Hypothalamus (tissue), 51 donors: ENCODE results near the gene PIP4P1.
"Not testable (repeated sequence)": the region's sequence is repeated elsewhere in the genome, so short reads cannot be mapped to it uniquely, and the experiment has no call there.

ENCODE experiments used
- DNase-seq, 51 donors: peaks; one replicate each; lab custom pipeline; 2025; lab: John Stamatoyannopoulos, UW

Gene PIP4P1

DNA sequence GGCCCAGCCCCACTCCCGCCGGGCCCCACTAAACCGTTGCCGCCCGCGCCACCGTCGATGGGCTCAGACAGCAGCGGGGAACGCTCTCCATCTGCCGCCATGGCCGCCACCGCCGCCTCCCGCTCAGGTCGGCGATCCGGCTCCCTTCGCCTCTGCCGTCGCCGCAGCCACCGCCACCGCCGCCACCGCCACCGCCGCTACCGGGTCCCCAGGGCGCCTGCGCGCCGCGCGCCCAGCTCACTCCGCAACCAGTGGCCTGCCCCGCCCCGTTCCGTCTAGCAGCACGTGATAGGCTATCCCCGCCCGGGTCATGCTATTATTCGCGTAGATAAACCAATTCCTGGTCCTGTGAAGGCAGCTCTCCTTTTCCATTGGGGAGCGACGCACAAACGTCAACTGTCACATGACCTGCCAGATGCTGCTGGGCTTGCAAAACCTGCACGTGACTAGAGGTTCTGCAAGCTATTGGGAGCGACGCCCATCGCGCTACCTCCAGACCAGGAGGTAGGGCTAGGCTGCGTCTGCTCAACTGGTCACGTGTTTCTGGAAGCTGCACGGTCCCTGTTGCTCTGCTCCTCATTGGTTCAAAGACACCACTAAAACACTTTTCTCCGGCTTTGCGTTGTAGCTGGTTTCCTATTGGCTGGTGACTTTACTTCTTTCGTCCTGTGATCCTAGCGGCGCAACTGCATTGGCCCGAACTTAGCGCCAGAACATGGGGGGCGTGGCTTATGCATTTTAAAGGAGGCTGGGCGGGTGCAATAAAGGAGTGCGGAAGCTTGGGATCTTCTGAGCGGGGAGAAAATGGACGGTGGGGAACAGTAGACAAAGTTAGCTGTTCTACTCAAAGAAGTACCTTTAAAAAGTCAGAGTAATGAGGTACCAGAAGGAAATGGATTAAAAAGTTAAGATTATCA is at the start of gene PIP4P1:
PIP4P1 (minus strand) TSS at position 210 of the 917 bp plus-strand sequence; CDS start at position 101, 109 bp downstream.
- peak; percentile 89 to 100 (median 99) for DNase-seq

DNA sequence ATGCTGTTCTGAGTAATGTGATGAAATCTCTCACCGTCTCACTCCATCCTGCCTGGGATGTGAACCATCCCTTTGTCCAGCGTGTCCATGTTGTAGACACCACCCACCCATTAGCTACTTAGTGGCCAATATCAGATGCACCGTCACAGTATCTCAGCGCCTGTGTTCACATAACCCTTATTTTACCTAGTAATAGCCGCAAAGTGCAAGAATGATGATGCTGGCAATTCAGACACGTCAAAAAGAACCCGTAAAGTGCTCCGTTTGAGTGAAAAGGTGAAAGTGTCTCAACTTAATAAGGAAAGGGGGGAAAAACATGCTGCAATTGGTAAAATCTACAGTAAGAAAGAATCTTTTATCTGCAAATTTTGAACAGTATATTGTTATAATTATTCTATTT is 47.1 kb upstream of the PIP4P1 start:
- DNase-seq = no peak

DNA sequence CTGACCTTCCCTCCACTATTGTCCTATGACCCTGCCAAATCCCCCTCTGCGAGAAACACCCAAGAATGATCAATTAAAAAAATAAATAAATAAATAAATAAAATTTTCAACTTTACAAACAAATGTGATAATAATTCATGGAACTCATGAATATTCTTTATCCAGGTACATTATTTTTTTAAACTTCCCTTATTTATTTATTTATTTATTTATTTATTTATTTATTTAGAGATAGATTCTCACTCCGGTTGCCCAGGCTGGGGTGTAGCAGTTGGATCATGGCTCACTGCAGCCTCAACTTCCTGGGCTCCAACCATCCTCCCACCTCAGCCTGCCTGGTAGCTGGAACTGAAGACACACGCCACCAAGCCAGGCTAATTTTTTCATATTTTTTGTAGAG is 46.3 kb upstream of the PIP4P1 start:
- not testable (repeated sequence) for DNase-seq

DNA sequence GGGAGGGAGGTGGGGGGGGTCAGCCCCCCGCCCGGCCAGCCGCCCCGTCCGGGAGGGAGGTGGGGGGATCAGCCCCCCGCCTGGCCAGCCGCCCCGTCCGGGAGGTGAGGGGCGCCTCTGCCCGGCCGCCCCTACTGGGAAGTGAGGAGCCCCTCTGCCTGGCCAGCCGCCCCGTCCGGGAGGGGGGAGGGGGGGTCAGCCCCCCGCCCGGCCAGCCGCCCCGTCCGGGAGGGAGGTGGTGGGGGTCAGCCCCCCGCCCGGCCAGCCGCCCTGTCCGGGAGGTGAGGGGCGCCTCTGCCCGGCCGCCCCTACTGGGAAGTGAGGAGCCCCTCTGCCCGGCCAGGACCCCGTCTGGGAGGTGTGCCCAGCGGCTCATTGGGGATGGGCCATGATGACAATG is 45.5 kb upstream of the PIP4P1 start:
- not testable (repeated sequence) for DNase-seq

DNA sequence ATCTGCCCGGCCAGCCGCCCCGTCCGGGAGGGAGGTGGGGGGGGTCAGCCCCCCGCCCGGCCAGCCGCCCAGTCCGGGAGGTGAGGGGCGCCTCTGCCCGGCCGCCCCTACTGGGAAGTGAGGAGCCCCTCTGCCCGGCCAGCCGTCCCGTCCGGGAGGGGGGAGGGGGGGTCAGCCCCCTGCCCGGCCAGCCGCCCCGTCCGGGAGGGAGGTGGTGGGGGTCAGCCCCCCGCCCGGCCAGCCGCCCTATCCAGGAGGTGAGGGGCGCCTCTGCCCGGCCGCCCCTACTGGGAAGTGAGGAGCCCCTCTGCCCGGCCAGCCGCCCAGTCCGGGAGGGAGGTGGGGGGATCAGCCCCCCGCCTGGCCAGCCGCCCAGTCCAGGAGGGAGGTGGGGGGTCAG is 45.0 kb upstream of the PIP4P1 start:
- not testable (repeated sequence) for DNase-seq

DNA sequence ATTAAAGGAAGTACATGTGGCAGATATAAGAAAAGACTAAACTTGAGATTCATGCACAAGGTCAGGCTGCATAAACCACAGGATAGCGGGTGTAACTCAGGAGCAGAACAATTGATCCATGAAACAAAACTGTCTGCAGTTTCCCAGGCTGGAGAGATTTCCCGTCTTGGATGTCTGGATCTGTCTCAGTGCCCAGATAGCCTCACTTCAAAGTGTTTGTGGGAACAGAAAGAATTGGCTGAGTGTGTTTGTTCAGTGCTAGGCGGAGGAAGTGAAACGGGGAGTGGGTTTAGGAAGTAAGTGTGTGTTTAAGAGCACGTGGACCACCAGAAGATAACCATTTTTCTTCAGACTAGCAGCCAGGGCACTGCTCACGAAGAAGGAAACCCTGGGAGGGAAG is 42.7 kb upstream of the PIP4P1 start:
- peak in 9 of 51 donors; percentile 0 to 23 (median 2) for DNase-seq

DNA sequence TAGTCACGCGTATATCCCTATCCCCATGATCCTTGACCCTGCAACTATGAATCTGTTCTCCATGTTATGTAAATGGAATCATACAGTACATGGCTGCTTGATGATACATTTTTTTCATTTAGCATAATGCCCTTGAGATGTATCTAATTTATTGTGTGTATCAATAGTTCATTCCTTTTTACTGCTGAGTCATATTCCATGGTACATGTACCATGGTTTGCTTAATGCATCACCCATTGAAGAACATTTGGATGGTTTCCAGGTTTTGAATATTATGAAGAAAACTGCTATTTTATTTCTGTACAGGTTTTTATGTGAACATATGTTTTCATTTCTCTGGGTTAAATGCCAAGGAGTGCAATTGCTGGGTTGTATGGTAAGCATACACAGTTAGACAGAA is 40.1 kb upstream of the PIP4P1 start:
- DNase-seq = no peak

DNA sequence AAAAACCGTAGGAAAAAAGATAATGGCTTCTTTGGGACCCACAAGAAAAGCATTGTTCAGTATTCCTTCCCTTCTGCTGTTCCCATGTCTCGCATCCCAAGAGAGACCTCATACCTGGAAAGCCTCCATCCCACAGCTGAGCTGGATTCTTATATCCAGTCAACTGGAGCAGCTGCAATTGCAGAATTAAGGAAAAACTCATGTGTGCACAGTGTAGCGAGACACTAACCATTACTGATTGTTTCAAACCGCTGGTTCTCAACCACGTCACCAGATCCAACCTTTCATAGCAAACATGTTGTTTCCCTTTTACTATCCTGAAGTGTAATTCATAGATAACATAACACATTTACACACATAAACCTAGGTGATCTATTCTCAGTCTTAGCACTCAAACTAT is 38.6 kb upstream of the PIP4P1 start:
- no peak for DNase-seq

DNA sequence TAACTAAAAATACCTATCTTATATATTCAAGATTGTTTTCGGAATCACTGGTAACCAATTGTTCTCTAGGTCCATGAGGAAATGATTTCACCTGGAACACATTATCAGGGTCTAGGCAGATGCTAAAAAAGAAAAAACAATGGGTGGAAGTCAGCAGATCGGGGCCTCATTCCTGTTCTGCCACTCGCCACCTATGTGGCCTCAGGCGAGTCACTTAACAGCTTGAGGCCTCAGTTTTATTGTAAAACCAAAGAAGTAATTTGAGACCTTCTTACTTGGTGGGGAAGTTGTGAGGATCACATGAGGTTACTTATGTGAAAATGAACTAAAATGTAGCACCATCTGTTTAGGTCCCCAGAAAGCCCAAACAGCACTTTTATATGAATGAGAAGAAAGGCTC is 37.9 kb upstream of the PIP4P1 start:
- no peak for DNase-seq

DNA sequence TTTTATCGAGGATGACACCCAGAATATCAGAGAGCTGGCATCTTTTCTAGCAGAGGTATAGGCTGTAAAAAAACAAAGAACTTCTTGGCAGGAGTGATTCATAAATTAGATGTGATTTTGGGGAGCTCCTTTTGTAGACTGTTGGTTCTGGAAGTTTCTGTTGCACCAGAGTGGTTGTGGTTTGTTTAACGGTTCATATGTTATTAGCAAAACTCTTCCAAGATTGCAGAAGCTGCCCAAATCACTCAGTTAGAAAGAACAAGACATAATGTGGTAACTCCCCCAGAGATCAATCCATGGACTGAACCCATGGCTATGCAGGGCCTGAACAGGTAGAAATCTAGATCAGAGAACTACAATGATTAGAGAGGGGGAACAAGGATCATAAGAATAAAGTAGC is 37.4 kb upstream of the PIP4P1 start:
- no peak for DNase-seq

DNA sequence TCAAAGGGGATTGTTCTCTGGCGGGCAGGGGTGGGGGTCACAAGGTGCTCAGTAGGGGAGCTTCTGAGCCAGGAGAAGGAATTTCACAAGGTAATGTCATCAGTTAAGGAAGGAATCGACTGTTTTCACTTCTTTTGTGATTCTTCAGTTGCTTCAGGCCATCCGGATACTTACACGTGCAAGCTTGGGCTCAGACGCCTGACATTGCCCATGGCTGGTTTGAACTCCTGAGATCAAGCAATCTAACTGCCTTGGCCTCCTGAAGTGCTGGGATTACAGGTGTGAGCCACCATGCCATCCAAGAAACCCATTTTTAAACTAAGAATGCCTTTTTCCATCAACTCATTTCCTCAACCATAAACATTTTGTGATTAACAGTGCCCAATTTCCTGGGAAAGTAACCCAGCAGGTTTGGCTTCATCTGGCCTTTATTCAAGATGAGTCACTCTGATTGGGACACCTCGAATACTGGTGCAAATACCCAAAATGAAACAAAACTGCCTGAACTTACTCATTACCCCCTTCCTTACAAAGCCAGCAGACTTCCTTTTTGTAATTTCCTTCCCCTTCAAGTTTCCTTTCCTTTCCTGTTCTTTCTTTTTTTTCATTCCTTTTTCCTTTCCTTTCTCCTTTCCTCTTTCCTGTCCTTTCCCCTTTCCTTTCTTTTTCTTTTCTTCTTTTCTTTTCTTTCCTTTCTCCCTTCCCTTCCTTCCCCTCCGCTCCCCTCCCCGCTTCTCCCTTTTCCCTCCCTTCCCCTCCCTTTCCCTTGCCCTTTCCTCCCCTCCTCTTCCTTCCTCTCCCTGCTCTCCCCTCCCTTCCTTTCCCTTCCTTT is 33.9 kb upstream of the PIP4P1 start:
- DNase-seq = no peak

DNA sequence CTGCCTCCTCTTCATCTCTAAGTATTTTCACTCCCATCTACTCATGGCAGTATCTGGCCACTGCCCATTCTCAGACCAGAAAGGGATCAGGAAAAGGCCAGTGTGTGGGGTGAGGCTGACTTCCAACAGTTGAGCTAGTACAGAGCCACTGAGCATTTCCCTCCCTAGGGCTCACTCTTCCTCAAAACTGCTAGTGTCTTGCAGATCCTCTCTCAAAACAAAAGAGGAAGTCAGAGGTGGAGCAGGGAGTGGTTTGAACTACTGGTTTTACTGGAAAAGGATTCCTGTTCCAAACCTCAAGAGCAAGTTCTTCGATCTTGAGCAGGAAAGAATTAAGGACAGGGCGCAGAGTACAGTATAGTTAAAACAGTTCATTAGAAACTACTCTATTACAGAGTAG is 32.4 kb upstream of the PIP4P1 start:
- peak in 7 of 51 donors; percentile 1 to 29 (median 3) for DNase-seq

DNA sequence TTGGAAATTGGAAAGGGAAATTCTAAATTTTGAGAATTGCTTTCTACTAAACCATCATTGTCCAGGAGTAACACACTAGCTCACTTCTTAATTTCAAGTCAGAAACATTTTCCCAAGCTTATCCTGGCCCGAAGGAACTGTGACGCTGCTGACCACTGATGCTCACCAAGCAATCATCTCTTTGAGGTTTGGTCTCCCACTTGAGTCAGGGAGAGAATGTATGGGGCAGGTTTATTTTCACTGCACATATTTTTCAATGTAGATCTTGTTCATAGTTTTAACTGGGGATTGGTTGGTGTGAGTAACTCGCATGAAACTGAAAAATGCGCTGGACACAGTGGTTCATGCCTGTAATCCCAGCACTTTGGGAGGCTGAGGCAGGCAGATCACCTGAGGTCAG is 31.3 kb upstream of the PIP4P1 start:
- DNase-seq = no peak

DNA sequence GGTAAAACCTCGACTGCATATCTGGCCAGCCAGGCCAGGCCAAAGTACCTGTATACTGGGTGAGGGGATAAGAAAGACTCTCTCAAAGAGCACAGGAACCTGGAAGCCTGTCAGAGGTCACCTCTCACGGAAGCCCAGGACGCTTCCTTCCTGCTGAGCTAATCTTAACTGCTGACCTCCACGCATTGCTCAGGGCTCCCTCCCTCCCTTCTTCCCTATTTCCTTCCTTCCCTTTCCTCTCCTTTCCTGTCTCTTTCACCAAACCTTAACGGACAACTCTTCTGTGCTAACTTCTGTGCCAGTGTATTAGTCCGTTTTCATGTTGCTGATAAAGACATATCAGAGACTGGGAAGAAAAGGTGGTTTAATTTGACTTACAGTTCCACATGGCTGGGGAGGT is 29.3 kb upstream of the PIP4P1 start:
- DNase-seq = no peak

DNA sequence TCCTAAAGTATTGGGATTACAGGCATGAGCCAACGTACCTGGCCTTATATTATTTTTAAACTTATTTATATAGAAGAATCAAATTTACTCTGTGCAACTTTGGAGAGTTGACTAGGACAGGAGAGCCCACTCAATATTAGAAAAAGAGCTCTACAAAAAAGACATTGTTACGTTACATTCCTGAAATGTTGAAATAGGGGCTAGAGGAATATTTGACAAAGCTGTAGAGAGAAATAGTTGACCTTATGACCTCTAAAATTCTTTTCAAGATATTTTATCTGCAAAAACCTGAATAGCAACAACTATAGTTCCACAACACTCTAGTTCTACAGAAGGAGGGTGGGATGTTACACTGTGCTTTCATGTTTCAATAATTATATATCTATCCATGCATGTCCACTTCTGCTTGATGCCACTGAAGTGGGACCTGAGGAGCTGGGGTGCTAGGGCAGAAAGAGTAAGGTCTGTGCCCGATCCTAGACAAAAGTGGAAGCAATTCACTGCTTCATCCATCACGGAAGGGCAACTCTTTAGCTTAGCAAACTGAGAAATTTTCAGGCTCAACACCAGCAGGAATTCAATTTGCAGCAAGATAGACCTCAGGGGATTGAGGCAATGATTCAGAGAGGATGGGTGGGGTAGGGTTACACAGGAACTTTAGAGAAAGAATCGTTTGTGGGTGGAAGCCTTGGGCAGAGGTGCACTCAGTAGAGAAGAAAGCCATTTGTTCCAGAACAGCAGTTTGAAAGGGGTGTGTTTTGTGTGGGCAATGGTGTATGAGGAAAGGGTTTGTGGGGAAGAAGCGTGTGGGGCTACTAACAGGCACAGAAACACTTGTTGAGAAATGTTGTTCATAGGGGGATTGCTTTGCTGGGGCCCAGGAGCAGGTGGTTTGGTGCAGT is 28.1 kb upstream of the PIP4P1 start:
- DNase-seq = no peak

DNA sequence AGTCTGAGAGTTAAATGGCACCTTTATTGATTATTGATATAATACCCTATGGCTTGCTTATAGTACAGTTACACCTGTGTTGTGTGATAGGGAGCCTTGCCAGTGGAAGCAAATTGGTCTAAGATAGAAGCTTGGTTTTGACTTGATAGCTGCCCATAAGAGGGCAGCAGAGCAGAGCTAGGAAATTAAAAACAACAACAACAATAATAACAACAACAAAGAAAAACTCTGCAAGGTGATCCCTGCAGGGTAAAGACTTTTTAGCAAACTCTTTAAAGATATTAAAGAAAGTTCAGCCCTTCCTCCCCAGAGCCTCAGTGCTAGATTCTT is 26.1 kb upstream of the PIP4P1 start:
- DNase-seq = no peak

DNA sequence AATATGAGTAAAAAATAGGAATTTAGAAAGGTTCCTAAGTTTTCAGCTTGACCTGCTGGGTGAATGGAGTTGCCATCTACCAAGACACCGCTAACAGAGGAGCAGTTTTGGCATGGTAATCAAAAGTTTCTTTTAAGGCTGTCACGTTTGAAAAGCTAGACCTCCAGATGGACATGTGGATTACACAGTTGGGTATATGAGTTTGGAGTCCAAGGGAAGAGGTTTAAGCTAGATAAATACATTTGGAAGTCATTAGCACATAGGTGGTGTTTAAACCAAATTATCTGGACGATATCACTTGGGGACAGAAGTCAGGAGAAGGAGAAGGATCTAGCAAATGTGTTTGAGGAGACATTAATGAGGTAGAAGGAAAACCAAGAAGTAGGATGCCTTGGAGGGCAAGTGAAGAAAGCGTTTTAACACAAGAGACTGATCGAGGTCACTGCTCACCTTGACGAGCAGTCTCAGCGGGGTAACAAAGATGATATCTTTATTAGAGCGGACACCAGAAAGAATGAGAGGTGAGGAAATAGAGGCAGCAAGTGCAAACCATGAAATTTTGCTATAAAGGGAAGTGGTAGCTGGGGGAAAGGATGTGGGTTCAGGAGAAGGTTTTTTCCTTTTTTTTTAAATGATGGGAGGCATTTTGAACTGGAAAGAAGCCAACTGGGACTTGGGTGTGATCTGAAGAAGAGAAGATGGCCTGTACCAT is 25.6 kb upstream of the PIP4P1 start:
- DNase-seq = no peak

DNA sequence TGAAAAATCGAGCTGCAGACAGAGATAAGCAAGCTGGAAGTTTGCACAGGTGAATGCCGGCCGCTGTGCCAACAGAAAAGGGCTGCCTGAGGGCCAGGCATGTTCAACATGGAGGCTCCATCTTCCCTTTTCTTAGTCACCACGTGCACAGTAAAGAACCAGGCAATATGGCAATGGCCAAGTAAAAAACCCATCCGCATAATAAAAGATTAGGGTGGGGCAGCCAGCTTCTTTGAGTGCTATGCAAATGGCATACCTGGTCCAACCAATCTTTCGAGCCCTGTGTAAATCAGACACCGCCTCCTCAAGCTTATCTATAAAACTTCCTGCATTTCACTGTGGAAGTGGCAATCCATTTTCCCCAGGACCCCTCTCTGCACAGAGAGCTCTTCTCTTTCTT is 24.7 kb upstream of the PIP4P1 start:
- no peak for DNase-seq

DNA sequence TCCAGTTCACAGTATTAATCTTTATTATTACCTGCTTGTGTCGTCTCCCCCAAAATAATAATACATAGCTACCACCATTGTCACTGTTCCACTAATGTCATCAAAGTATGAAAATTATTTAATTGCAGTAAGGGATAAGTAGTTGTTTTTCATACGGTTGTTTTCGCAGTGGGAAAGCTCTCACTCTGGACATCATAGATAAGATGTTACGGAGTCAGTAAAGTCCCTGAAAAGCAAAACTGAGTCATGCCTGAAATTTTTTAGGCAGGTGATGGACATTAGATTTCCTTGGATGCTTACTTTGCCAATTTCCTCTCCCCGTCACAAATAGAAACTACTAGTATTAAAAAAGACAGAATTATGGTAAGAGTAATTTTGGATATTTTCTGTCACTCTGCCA is 21.1 kb upstream of the PIP4P1 start:
- DNase-seq = no peak

DNA sequence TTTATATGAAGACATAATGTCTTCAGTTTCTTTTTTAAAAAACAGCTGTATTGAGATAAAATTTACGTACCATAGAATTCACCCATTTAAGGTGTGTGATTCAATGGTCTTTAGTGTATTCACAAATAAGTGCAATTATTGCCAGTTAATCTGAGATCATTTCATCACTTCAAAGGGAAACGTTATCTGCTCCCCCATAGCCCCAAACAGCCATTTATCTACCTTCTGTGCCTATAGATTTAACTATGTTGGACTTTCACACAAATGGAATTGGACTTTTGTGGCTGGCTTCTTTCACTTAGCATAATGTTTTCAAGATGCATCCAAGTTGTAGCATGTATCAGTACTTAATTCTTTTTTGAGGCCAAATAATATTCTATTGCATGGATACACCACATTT is 17.7 kb upstream of the PIP4P1 start:
- DNase-seq = no peak
